Measurements from ENCODE around the gene HMCN2. TPM values are rescaled to one million over a fixed set of nuclear protein-coding genes. Genes with fewer than 3 reads are reported as not detected.
A peak's percentile ranks its signal among the peaks of the same experiment; 100 is the strongest.

HMCN2 gene
- total and polyA plus RNA-seq, 5 donors: 2.3 to 6.1 (median 4.2) TPM

DNA sequence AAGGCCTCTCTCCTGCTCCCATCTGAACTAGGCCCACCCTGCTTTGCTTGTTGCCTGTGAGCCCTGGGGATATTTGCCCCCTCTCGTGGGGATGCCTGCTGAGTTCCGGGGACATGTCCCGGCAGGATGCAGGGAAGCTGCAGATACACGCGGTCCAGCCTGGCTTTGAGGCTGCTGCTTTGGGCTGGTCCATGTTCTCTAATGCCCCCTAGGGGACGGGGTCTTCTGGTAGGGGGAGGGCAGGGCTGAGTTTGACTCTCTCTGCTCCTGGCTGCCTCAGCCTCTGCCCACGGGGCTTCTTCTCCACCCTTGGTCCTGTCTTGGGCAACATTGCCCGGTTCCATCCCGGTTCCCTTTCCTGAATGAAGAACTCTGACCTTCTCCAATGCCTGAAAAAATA lies 94.3 kb downstream of the HMCN2 start:
- Histone ChIP-seq H3K9me3 (ENCODE audit: control insufficient read depth, low read length) (no peaks in the 10 kb centered on the region), H3K27ac (ENCODE audit: low read length) (no peak overlapping the region), H3K4me3 (ENCODE audit: low read length) (no peak overlapping the region), H3K27me3 (ENCODE audit: control insufficient read depth, insufficient read depth) (no peaks in the 10 kb centered on the region), H3K4me1 (ENCODE audit: control insufficient read depth, insufficient read depth, low read length) (no peaks in the 10 kb centered on the region)
- no peak for DNase-seq
- WGBS: 76% methylated on average over 9 of the region's 9 CpGs
- no peak for ATAC-seq
- intact Hi-C loops (cut with DNase I): no loop called here

DNA sequence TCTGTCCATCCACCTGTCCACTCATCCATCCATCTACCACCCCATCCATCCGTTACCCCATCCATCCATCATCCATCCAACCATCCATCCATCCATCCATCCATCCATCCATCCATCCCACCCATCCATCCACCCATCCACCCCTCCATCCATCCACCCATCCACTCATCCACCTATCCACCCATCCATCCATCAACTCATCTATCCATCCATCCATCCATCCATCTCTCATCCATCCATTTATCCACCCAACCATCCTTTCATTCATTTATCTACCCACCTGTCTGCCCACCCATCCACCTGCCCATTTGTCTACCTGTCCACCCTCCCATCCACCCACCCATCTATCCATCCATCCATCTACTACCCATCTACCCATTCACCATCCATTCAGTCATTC lies 95.1 kb downstream of the HMCN2 start:
- H3K4me3 ChIP-seq (ENCODE audit: low read length): no peak overlapping the region
- no peaks in the 10 kb centered on the region for H3K4me1 ChIP-seq (ENCODE audit: control insufficient read depth, insufficient read depth, low read length)
- WGBS: 93% methylated on average over 1 of the region's 1 CpG
- intact Hi-C loops (cut with DNase I): no loop called here
- ATAC-seq: no peak
- DNase-seq: no peak
- H3K27me3 ChIP-seq (ENCODE audit: control insufficient read depth, insufficient read depth): no peaks in the 10 kb centered on the region
- H3K27ac ChIP-seq (ENCODE audit: low read length): no peak overlapping the region
- H3K9me3 ChIP-seq (ENCODE audit: control insufficient read depth, low read length): no peaks in the 10 kb centered on the region

DNA sequence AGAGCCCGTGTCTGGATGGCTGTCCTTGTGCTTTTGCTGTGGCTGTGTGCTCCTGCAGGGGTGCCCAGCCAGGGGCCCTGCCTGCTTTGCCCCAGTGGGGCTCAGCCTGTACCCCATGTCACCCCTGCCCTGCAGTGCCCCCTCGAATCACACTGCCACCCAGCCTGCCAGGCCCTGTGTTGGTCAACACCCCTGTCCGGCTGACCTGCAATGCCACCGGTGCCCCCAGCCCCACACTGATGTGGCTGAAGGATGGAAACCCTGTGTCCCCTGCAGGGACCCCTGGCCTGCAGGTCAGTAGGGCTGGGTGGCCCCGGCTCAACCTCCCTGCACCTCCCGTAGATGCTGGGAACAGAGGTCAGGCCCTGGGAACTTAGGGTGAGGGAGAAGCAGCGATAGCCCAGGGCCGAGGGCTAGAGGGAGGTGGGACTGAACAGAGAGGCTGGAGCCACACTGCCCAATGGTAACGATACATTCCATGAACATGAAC lies 96.4 kb downstream of the HMCN2 start:
- DNase-seq: peak in 1 of 3 donors; percentile 27
- Histone ChIP-seq H3K9me3 (ENCODE audit: control insufficient read depth, low read length) (no peaks in the 10 kb centered on the region), H3K27ac (ENCODE audit: low read length) (no peak overlapping the region), H3K27me3 (ENCODE audit: control insufficient read depth, insufficient read depth) (no peaks in the 10 kb centered on the region), H3K4me1 (ENCODE audit: control insufficient read depth, insufficient read depth, low read length) (no peaks in the 10 kb centered on the region), H3K4me3 (ENCODE audit: low read length) (no peak overlapping the region)
- ATAC-seq: no peak
- intact Hi-C loops (cut with DNase I): no loop called here
- WGBS: 83% methylated on average over 9 of the region's 9 CpGs

- Histone ChIP-seq H3K4me1 (ENCODE audit: control insufficient read depth, insufficient read depth, low read length) (no peaks in the 10 kb centered on the region), H3K4me3 (ENCODE audit: low read length) (no peak overlapping the region), H3K9me3 (ENCODE audit: control insufficient read depth, low read length) (no peaks in the 10 kb centered on the region), H3K27ac (ENCODE audit: low read length) (no peak overlapping the region), H3K27me3 (ENCODE audit: control insufficient read depth, insufficient read depth) (no peaks in the 10 kb centered on the region)
- DNase-seq (peak in 1 of 3 donors; percentile 44), ATAC-seq (no peak)
- WGBS: 97% methylated on average over 13 of the region's 13 CpGs
- intact Hi-C loops (cut with DNase I): no loop called here
Measured at GRCh38 chr9:130362691-130363090, 97.1 kb downstream of the HMCN2 start.

GRCh38 chr9:130363755-130364404 lies 98.3 kb downstream of the HMCN2 start:
- H3K9me3 ChIP-seq (ENCODE audit: control insufficient read depth, low read length): no peaks in the 10 kb centered on the region
- H3K4me3 ChIP-seq (ENCODE audit: low read length): no peak overlapping the region
- intact Hi-C loops (cut with DNase I): no loop called here
- no peaks in the 10 kb centered on the region for H3K4me1 ChIP-seq (ENCODE audit: control insufficient read depth, insufficient read depth, low read length)
- 87% methylated on average over 9 of the region's 9 CpGs for WGBS
- ATAC-seq (no peak), DNase-seq (no peak)
- H3K27ac ChIP-seq (ENCODE audit: low read length): no peak overlapping the region
- no peaks in the 10 kb centered on the region for H3K27me3 ChIP-seq (ENCODE audit: control insufficient read depth, insufficient read depth)

GRCh38 chr9:130364619-130365322 lies 99.2 kb downstream of the HMCN2 start:
- Histone ChIP-seq H3K4me3 (ENCODE audit: low read length) (no peak overlapping the region), H3K4me1 (ENCODE audit: control insufficient read depth, insufficient read depth, low read length) (no peaks in the 10 kb centered on the region), H3K27me3 (ENCODE audit: control insufficient read depth, insufficient read depth) (no peaks in the 10 kb centered on the region), H3K9me3 (ENCODE audit: control insufficient read depth, low read length) (no peaks in the 10 kb centered on the region), H3K27ac (ENCODE audit: low read length) (no peak overlapping the region)
- ATAC-seq: no peak
- 83% methylated on average over 13 of the region's 13 CpGs for WGBS
- intact Hi-C loops (cut with DNase I): no loop called here
- DNase-seq: no peak

GRCh38 chr9:130365323-130365721 lies 99.8 kb downstream of the HMCN2 start:
- ATAC-seq: no peak
- H3K27ac ChIP-seq (ENCODE audit: low read length): no peak overlapping the region
- no peak for DNase-seq
- intact Hi-C loops (cut with DNase I): no loop called here
- H3K4me1 ChIP-seq (ENCODE audit: control insufficient read depth, insufficient read depth, low read length): no peaks in the 10 kb centered on the region
- no peaks in the 10 kb centered on the region for H3K27me3 ChIP-seq (ENCODE audit: control insufficient read depth, insufficient read depth)
- H3K4me3 ChIP-seq (ENCODE audit: low read length): no peak overlapping the region
- WGBS: 84% methylated on average over 10 of the region's 10 CpGs
- no peaks in the 10 kb centered on the region for H3K9me3 ChIP-seq (ENCODE audit: control insufficient read depth, low read length)

DNA sequence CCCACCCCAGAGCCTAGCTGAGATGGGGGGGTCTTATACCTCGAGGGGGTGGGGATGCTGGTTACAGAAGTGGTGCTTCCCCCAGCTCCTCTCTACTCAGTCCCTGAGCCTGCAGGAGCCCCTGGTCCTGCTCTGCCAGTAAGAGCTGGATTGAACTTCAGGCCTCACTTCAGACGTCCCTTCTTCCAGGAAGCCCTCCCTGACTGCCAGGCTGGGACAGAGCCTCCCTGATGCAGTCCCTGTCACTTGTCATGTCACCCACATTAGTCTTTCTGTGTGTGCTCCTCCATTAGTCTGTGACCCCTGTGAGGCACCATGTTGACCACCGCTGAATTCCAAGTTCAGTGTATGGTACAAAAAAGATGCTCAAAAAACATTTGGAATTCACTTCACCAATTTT lies 100.5 kb downstream of the HMCN2 start:
- H3K27me3 ChIP-seq (ENCODE audit: control insufficient read depth, insufficient read depth): no peaks in the 10 kb centered on the region

GRCh38 chr9:130366888-130367550 lies 101.5 kb downstream of the HMCN2 start:
- Histone ChIP-seq H3K27ac (ENCODE audit: low read length) (no peak overlapping the region), H3K27me3 (ENCODE audit: control insufficient read depth, insufficient read depth) (no peaks in the 10 kb centered on the region), H3K4me3 (ENCODE audit: low read length) (no peak overlapping the region), H3K4me1 (ENCODE audit: control insufficient read depth, insufficient read depth, low read length) (no peaks in the 10 kb centered on the region), H3K9me3 (ENCODE audit: control insufficient read depth, low read length) (no peaks in the 10 kb centered on the region)
- ATAC-seq (no peak), DNase-seq (no peak)
- intact Hi-C loops (cut with DNase I): no loop called here
- 86% methylated on average over 8 of the region's 8 CpGs for WGBS

More for the DNA sequence above, 100.5 kb downstream of the HMCN2 start:
- DNase-seq: no peak
- Histone ChIP-seq H3K4me3 (ENCODE audit: low read length) (no peak overlapping the region), H3K9me3 (ENCODE audit: control insufficient read depth, low read length) (no peaks in the 10 kb centered on the region), H3K4me1 (ENCODE audit: control insufficient read depth, insufficient read depth, low read length) (no peaks in the 10 kb centered on the region), H3K27ac (ENCODE audit: low read length) (no peak overlapping the region)
- WGBS: 86% methylated on average over 3 of the region's 3 CpGs
- no peak for ATAC-seq
- intact Hi-C loops (cut with DNase I): no loop called here

GRCh38 chr9:130368631-130369103 lies 103.1 kb downstream of the HMCN2 start:
- no peak for DNase-seq
- Histone ChIP-seq H3K27ac (ENCODE audit: low read length) (no peak overlapping the region), H3K27me3 (ENCODE audit: control insufficient read depth, insufficient read depth) (no peaks in the 10 kb centered on the region), H3K4me1 (ENCODE audit: control insufficient read depth, insufficient read depth, low read length) (no peaks in the 10 kb centered on the region), H3K4me3 (ENCODE audit: low read length) (no peak overlapping the region), H3K9me3 (ENCODE audit: control insufficient read depth, low read length) (no peaks in the 10 kb centered on the region)
- 51% methylated on average over 8 of the region's 8 CpGs for WGBS
- no peak for ATAC-seq
- intact Hi-C loops (cut with DNase I): no loop called here

GRCh38 chr9:130370226-130370625 lies 104.7 kb downstream of the HMCN2 start:
- no peak for DNase-seq
- no peak for ATAC-seq
- no peaks in the 10 kb centered on the region for H3K9me3 ChIP-seq (ENCODE audit: control insufficient read depth, low read length)
- H3K27ac ChIP-seq (ENCODE audit: low read length): no peak overlapping the region
- H3K4me3 ChIP-seq (ENCODE audit: low read length): no peak overlapping the region
- intact Hi-C loops (cut with DNase I): no loop called here
- no peaks in the 10 kb centered on the region for H3K27me3 ChIP-seq (ENCODE audit: control insufficient read depth, insufficient read depth)
- no peaks in the 10 kb centered on the region for H3K4me1 ChIP-seq (ENCODE audit: control insufficient read depth, insufficient read depth, low read length)
- WGBS: 72% methylated on average over 7 of the region's 7 CpGs
